ENCODE measurements around the gene HSPBP1.

GRCh38 chr19:55258828-55259539 lies 20.9 kb downstream of the HSPBP1 start, which contains the start of gene PPP6R1:
- TF ChIP-seq CTCF (IDR thresholded peaks at IDR 0.05; ENCODE audit: low read length) (no peak), EZH2 (optimal IDR thresholded peaks at IDR 0.05; ENCODE audit: low read depth, low read length) (no peak)

Measured in MM.1S (cell line).